HG03064 (cell line): ENCODE measurements around the gene LNX2.

Experiments
- ATAC-seq: cut with Tn5 transposase; IDR thresholded peaks from one replicate; pipeline ENCODE4 v1.9.1; 2021; ENCODE audit warnings: low read depth; ENCODE audit not compliant: unreplicated experiment

LNX2 gene

DNA sequence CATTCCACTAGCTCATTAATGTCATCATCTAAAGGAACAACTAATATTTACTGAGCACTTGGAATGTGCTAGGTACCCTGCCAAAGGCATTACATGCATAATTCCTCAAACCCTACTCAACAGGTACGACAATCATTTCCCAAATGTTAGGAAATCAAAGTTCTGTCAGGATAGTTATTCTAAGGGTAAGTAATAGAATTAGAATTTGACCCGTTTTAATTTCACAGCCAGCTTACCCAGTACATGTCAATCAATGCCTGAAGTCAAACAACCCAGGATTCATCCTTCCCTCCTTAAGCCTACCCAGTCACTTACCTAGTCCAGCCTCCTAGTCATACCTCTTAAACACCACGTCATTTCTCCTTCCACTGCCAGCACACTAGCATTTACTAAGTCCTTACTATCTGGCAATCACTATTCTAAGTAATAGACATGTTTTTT, 2.4 kb downstream of the LNX2 start:
- no peak for ATAC-seq

DNA sequence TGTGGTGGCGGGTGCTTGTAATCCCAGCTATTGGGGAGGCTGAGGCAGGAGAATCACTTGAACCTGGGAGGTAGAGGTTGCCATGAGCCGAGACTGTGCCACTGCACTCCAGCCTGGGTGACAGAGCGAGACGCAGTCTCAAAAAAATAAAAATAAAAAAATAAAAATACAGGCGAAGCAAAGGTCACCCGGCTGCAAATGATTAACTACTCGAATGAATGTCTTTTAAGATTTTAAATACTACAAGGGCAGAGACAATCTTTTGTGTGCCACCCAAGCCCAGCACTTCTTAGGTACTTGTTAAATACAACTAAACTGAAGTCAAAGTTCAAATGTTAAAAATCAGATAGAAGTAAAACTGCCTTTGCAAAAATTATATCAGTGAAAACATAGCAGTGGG, 6.7 kb downstream of the LNX2 start:
- no peak for ATAC-seq

DNA sequence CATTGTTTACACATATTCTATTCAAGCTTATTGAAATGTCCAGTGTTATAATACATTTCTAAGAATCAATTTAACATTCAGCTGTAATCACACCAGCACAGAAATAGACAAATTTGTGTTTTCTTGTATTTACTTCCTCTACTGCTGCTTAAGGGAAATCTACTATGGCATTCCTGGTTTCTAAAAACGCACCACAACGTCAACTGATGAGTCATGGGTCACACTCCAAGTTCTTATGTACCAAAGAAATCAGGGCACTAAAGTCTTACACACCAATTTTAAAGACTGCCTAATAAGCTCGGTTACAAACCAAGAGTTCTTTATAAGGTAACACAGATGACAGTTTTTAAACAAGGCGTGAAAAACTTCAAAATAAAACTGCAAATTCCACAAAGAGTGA, 13.2 kb downstream of the LNX2 start:
- no peak for ATAC-seq

DNA sequence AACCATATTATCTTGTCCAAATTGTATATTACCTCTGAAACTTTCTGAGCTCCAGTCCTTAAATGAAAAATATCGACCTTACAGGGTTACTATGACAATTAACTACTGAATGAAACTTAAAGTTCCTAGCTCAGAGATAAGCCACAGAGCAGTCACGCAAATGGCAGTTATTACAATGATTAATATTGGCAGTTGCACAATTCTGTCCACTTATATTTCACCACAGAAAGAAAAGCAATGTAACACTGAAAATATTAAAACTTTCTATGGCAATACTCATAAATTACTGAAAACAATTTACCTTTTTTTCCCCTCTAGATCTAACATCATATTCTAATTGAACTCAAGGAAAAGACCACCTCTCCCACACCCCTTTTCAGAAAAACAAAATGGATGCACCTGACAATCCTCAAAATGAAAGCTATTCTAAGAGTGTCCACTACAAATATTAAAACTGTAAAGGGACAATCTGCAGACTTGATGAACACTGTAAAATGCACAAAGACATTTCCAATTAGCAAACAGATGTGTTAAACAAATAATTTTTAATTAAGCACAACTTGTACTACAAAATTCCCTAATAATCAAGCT, 14.6 kb downstream of the LNX2 start:
- no peak for ATAC-seq

DNA sequence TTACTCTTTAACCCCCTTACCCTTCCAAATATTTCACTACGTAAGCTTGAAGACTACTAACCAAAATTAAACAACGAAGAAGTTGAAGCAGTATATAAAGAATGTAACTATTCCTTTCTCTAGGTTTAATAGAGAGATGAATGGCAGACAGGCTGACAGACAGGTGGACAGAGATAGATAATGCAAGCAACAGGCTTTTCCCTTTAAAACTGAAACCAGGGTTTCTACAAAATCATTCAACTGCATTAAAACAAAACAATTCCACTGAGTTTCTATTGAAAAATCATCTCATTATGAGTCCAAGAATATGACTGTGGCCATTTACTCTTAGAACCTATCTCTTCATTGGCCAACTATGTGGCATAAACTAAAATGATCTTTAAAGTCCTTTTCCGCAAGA, 15.2 kb downstream of the LNX2 start:
- ATAC-seq, result no peak

DNA sequence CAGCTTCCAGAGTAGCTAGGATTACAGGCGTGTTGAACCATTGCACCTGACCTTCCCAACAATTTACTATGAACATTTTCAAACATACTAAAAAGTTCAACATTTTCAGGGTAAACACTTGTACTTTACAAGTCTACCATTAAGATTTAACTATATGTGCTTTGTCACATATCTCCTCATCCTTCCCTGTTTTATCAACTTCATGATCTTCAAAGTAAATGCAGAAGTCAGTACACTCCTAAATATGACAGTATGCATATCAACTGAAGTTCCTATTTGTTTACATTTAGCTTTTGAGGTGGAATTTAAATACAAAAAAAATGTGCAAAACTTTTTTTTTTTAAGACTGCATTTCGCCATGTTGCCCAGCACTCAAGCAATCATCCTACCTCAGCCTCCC, 18.5 kb downstream of the LNX2 start:
- no peak for ATAC-seq

DNA sequence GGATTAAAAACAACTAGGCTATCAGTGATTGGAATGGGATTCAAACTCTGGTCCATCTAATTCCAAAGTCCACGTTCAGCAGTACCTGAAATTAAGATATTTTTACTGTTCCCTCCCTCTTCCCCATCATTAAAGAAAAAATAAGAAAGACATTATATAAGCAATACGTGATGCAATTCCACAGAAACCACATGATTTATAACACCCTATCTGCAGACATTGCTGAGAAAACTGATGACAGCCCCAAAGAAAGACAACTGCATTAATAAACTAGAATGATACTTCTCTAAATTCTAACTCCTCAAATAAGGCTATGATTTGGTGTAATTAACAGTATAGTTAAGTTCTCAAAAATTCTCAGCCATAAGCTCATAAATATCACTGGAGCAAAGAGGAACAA, 19.1 kb downstream of the LNX2 start:
- ATAC-seq, result no peak

DNA sequence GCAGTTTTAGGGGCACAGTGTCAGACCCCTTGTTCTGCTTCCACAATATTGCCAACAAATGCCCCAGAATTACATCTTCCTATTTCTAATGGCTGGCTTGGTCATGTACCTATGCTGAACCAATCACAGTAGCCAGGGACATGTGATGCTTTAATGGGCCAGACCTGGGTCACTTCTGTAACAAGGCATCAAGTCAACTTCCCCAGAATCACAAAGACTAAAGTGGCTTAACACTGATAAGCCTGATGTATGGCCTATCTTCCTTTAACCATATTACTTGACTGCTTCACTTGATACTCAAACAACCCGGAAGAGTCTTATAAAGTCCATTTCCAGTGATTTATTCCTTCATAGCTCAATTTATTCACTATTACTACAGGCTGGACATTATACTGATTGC, 19.6 kb downstream of the LNX2 start:
- ATAC-seq, result no peak

DNA sequence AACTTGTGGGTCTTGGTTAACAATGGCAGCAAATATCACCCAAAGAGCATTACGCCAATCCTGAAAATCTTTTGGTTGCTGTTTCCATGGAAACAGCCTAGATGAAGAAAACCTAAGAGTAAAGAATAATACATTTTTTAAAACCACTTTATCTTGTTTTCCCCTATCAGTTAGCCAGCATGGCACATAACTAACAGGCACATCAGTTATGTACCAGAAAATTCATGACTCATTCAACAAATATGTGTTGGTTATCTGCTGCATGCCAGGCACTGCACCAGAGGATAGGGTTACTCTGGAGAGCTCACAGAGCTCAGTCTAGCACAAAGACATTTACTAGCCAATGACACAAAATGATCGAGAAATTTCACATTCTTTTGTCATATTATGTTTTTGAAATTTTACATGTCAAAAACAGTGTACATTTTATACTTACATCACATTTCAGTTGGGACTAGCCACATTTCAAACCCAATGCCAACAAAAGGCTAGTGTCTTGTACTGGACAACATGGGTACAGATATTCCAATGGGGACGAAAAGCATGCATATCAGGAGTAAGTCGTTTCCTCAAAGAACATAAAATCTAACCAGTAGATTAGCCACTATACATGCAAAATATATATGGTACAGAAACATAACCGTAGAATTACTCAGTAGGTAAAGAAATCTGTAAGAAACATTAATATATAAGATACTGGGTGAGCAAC, 20.3 kb downstream of the LNX2 start:
- ATAC-seq, result no peak

DNA sequence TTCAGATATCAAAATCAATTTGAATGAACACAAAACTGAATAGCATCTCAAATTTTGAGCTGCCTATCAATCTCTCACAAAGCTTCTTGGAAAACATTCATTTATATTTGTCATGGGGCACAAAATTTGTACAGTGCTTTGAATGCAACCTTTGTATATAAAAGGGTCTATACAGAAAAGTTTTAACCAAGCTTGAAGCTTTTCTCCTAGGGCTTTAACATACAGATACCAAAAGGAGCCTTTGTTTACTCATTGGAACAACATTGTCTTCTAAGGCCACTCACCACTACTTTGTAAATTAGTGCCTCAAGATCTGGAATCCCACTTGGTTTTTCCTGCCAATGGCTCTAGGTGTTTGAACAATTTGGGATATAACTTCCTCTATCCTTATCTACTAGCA, 21.2 kb downstream of the LNX2 start:
- ATAC-seq, result no peak

DNA sequence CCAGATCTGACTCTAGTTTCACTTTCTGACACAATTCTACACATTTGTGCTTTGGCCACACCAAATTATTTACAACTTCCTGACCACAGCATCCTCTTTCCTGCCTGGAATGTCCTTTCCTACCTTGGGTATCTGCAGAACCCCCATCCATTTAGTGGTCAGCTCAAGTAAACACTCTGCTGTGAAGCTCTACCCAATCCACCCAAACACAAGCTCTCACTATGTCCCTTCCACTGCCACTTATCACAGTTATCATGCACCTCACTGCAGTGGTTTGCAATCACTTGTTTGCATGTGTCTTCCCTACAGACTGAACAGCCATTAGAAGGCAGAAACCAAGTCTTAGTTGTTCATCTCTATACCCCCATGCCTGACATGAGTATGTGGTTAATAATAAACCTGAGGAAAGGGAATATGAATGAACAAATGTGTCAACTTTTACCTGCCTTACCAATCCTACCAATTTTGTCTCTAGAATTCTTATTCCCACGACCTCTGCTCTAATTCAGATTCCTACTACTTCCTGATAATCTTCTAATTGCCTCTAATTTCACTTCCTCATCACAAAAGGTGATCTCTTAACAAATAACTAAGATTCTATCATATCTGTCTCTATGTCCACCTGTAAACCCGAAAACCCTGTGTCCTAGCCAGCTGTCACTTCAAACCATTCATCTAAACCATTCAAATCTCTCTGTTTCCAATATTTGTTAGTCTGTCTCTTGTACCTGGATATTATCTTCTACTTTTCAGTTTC, 25.1 kb downstream of the LNX2 start:
- no peak for ATAC-seq

DNA sequence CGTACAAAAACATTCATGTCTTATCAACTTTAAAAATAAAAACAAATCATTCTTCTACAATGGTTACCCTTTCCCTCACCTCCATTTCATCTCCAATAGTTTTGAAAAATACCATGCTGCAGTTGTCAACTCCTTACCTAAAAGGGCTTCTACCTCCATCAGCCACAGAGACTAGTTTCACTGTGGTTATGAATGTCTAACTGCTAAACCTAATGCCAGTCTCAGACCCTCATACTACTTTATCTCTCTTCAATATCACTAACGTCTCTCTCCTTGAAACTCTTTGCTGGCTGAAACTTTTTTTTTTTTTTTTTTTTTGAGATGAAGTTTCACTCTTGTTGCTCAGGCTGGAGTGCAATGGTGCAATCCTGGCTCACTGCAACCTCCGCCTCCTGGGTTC, 27.1 kb downstream of the LNX2 start:
- no peak for ATAC-seq

DNA sequence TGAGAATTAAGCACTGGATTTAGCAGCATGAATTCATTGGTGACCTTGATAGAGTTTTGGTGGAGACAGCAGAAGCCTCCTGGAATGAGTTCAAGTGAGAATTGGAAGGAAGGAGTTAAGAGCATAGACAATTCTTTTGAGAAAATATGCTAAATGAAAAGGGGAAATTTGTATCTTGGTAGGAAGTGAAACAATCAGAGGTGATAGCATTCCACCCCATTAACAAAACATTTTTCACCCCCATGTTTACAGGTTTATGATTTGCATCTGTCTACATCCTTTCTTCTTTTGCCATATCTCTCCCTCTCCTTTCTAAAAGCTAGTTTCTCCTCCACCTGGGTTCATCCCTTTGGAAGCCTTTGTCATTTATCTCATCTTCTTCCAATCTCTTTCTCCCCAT, 27.5 kb downstream of the LNX2 start:
- ATAC-seq, result no peak

DNA sequence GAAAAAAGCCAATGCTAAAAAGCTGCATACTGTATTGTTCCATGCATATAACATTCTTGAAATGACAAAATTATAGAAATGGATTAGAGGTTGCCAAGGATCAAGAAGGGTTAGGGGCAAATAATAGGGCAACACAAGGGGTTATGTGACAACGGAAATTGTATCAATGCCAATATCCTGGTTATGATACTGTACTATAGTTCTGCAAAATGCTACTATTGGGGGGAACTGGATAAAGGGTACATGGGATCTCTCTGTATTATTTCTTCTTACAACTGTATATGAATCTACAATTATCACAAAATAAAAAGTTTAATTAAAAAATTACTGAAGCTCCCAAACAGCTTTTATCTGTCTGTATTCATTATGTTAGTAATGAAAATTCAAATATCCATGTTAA, 31.9 kb downstream of the LNX2 start:
- no peak for ATAC-seq

DNA sequence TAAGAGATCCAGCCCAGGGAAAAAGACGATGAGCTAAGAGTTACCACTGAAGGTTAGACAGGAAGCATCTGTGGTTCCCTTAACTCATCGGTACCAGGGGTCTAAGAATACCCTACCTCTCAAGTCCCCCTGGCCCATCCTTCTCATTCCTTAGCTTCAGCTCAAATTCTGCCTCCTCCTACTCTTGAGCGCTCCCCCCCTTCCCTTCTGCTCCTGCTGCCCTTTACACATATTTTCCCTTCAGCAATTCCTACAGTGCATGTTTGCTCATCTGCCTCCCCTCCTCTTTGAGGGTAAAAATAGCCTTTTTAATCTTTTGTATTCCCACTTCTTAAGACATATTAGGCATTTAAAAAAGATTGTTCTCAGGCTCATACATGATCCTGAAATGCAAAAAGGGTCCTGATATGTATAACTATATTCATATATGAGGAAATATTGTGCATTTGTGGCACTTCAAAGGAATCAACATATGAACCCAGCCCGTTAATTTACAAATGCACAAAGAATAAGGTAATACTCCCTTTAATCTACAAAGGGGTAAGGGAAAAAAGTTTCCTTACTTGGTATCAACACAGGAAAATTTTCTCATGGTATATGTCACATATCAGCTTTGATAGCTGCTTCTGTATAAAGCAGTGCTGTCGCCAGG, 33.1 kb downstream of the LNX2 start:
- ATAC-seq, result no peak

DNA sequence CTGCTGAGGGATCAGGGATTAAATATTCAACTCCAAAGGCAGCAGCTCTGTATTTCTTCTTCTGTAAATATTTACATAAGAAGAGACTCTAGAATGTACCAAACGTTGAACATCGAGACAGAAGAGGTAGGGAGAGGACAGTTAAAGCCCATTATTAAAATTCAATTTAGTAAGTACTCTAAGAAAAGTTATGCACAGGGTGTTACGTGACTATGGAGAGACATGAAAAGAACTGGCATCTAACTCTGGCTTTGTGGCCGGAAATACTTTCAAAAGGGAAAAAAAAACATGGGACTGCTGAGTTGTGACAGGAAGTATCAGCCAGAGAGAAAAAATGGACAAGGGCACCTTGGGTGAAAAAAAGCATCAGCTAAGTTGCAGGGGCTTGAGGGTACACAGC, 36.7 kb downstream of the LNX2 start:
- ATAC-seq, result no peak

DNA sequence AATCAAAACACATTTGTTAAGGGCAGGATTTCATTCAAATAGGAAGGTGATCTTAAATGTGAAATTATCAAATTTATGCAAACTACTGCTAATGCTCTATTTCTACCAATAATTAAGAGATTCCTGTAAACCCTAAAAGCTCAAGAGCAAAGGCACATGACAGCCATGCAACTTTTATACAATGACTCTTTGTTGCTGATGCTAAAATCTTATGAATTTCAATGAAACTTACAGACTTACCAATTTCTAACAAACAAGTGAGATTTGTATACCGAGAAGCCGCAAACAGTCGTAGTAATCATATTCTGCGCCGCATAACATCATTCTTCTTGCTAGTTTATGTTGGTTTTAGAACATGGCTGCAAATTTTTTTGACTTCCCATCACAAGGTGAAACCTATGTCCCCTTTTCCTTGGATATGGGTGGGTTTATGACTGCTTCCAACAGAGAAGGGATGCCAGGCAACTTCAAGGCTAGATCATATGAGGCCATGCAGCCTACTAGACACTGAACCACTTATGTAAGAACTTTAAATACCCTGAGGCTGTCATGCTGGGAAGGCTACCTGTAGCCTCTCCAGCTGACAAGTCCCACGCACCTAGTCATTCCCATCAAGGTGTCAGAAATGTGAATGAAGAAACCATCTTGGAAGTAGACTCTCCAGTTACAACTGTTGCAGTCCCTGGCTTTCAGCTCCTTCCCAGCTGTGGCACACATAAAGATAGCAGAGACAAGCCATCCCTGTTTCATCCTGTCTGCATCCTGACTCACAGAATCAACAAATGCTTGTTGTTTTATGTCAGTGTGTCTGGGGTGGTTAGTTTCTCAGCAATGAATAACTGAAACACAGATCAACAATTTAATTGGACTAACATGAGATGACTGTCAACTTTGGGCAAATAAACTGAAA, 42.0 kb downstream of the LNX2 start:
- no peak for ATAC-seq

DNA sequence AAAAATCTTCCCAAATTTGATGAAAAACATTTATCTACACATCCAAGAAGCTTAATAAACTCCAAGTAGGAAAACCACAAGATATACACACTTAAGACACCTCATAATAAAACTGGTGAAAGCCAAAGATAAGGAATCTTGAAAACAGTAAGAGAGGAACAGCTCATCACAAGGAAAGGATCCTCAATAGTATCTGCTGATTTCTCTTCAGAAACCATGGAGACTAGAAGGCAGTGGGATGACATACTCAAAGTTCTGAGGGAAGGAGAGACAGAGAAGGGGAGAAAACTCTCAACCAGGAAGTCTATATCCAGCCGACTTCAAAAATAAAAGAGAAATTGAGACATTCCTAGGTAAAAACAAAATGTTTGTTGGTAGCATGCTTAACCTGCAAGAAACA, 45.7 kb downstream of the LNX2 start:
- no peak for ATAC-seq

DNA sequence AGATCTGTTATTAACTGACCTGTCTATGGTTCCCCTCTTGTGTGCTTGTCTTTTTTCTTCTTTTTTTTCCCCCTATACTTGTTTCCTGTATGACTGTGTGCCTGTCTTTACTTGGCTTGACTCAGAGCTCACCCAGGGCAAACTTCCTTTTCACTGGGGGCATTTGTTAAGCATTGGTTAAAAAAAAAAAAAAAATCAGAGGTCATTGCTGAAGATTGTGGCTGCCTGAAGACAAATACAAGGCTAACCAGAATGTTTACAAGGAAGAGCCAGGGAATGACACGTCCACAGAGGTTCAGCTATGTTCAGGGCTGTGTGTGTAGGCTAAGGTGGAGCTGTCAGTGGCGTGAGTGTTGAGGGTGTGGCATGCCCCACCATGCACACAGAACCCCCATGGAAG, 47.1 kb downstream of the LNX2 start:
- no peak for ATAC-seq

DNA sequence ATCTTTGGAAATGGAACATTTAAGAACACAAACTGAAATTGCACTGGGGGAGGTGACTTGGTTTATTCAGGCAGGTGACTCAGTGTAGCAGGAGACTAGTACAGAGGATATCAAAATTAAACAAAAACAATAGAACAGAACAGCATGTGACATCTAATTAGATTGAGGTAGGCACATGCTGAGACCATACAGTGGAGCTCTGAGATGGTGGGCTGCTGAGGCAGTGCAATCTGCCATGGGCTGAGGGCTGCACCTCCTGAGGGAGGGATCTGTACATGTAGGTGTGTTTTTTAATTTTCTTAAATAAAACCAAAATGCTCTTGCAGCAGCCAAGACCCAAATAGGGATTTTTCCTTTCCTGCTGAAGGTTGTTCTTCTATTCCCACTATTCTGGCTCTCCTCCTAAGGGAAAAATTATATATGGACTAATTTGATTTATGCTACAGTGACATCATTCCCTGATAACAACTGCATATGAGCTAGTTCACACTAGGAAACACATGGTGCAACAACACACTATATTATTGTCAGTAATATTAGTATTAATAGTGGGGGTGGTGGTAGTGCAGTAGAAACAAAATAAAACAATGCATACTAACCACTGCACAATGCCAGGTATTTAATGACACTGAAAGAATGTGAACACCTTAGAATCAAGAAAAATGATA, 48.0 kb downstream of the LNX2 start:
- no peak for ATAC-seq
